Measurements from ENCODE around the gene OR8G1.
"Not testable (repeated sequence)": the region's sequence is repeated elsewhere in the genome, so short reads cannot be mapped to it uniquely, and the experiment has no call there.

OR8G1 gene

GRCh38 chr11:124225471-124225870, 15.4 kb upstream of the OR8G1 start:
- no peak for DNase-seq (ENCODE audit: extremely low spot score, insufficient read length, low read depth)
- no peak for FAIRE-seq

- FAIRE-seq = no peak
- no peak for DNase-seq (ENCODE audit: extremely low spot score, insufficient read length, low read depth)
These were observed 7.5 kb upstream of the OR8G1 start for GRCh38 chr11:124233376-124233775.

- no peak for FAIRE-seq
- no peak for DNase-seq (ENCODE audit: extremely low spot score, insufficient read length, low read depth)
These were observed 2.4 kb upstream of the OR8G1 start for GRCh38 chr11:124238512-124238911.

GRCh38 chr11:124249869-124250268, 9.0 kb downstream of the OR8G1 start:
- not testable (repeated sequence) for DNase-seq (ENCODE audit: extremely low spot score, insufficient read length, low read depth); FAIRE-seq

GRCh38 chr11:124256076-124256475, 15.2 kb downstream of the OR8G1 start, which contains the start of gene OR8G5:
OR8G5 (plus strand) TSS chr11:124256376; CDS start chr11:124264932, 8,556 bp downstream.
- DNase-seq (ENCODE audit: extremely low spot score, insufficient read length, low read depth) (no peak), FAIRE-seq (no peak)

- not testable (repeated sequence) for FAIRE-seq; DNase-seq (ENCODE audit: extremely low spot score, insufficient read length, low read depth)
These were observed 24.1 kb downstream of the OR8G1 start for GRCh38 chr11:124265041-124265440.

- not testable (repeated sequence) for DNase-seq (ENCODE audit: extremely low spot score, insufficient read length, low read depth); FAIRE-seq
These were observed 30.0 kb downstream of the OR8G1 start for GRCh38 chr11:124270886-124271285.

GRCh38 chr11:124274000-124274399, 33.1 kb downstream of the OR8G1 start:
- DNase-seq (ENCODE audit: extremely low spot score, insufficient read length, low read depth) (no peak), FAIRE-seq (no peak)

- FAIRE-seq = no peak
- DNase-seq (ENCODE audit: extremely low spot score, insufficient read length, low read depth) = no peak
These were observed 35.2 kb downstream of the OR8G1 start for GRCh38 chr11:124276081-124276480.

GRCh38 chr11:124277207-124277606, 36.3 kb downstream of the OR8G1 start:
- DNase-seq (ENCODE audit: extremely low spot score, insufficient read length, low read depth) (no peak), FAIRE-seq (no peak)

- FAIRE-seq (no peak), DNase-seq (ENCODE audit: extremely low spot score, insufficient read length, low read depth) (no peak)
These were observed 36.9 kb downstream of the OR8G1 start for GRCh38 chr11:124277804-124278203.

GRCh38 chr11:124278261-124278660, 37.4 kb downstream of the OR8G1 start:
- DNase-seq (ENCODE audit: extremely low spot score, insufficient read length, low read depth) (no peak), FAIRE-seq (no peak)

GRCh38 chr11:124285610-124286344, 44.9 kb downstream of the OR8G1 start:
- no peak for FAIRE-seq
- DNase-seq (ENCODE audit: extremely low spot score, insufficient read length, low read depth) = no peak

GRCh38 chr11:124294687-124295086, 53.8 kb downstream of the OR8G1 start:
- no peak for FAIRE-seq

GRCh38 chr11:124296016-124296415, 55.1 kb downstream of the OR8G1 start:
- FAIRE-seq = no peak
- no peak for DNase-seq (ENCODE audit: extremely low spot score, insufficient read length, low read depth)

More at GRCh38 chr11:124294687-124295086, 53.8 kb downstream of the OR8G1 start:
- DNase-seq (ENCODE audit: extremely low spot score, insufficient read length, low read depth) = no peak

GRCh38 chr11:124297921-124298320, 57.0 kb downstream of the OR8G1 start:
- no peak for DNase-seq (ENCODE audit: extremely low spot score, insufficient read length, low read depth)
- FAIRE-seq = no peak

- no peak for FAIRE-seq
- DNase-seq (ENCODE audit: extremely low spot score, insufficient read length, low read depth) = no peak
These were observed 60.7 kb downstream of the OR8G1 start for GRCh38 chr11:124301548-124301947.

GRCh38 chr11:124302347-124303125, 61.6 kb downstream of the OR8G1 start:
- DNase-seq (ENCODE audit: extremely low spot score, insufficient read length, low read depth) (no peak), FAIRE-seq (no peak)
